ENCODE results near the gene DLGAP4. TPM values are rescaled to one million over a fixed set of nuclear protein-coding genes. Genes with fewer than 3 reads are reported as not detected.

DLGAP4 gene
- total and polyA plus RNA-seq, 10 donors = 12.0 to 60.9 (median 45.9) TPM

GRCh38 chr20:36435124-36435523 lies 129.0 kb downstream of the DLGAP4 start:
- Histone ChIP-seq H3K4me3 (no peak overlapping the region), H3K4me1 (peaks cover 4 to 18% (median 12%) of the 10 kb centered on the region in 6 donors), H3K27me3 (replicated peaks in 1 of 7) (peaks cover 0 to 15% (median 0%) of the 10 kb centered on the region in 7 donors), H3K9me3 (no peaks in the 10 kb centered on the region), H3K27ac (no peak overlapping the region), H3K36me3 (no peaks in the 10 kb centered on the region)
- DNase-seq = no peak
- WGBS, 5 donors = 84 to 96% (median 91%) methylated on average over 2 to 7 of the region's 7 CpGs
- TF ChIP-seq POLR2AphosphoS5 (IDR thresholded peaks at IDR 0.05) = no peak
- TF ChIP-seq CTCF (IDR thresholded peaks at IDR 0.05 in 8 of 11, conservative IDR thresholded peaks at IDR 0.05 in 3 of 11) = no peak
- TF ChIP-seq POLR2A (IDR thresholded peaks at IDR 0.05) = no peak
- intact Hi-C loops (cut with DNase I; ENCODE audit: low total_unique reads) = loop anchor here (5.0 kb wide), 1 partner anchor 218 kb away; no protein-coding TSS in a partner anchor

- peak overlapping the region; percentile 23 to 72 (median 44) for H3K4me3 ChIP-seq
Observed at GRCh38 chr20:36435592-36436541, 129.7 kb downstream of the DLGAP4 start.

GRCh38 chr20:36439040-36439730 lies 133.0 kb downstream of the DLGAP4 start:
- TF ChIP-seq CTCF (IDR thresholded peaks at IDR 0.05 in 8 of 11, conservative IDR thresholded peaks at IDR 0.05 in 3 of 11) (peak; percentile 67 to 92 (median 85)), POLR2AphosphoS5 (IDR thresholded peaks at IDR 0.05) (no peak)
- H3K27ac ChIP-seq = no peak overlapping the region
- intact Hi-C loops (cut with DNase I; ENCODE audit: low total_unique reads) = loop anchor here (2.0 to 5.0 kb wide), 2 partner anchors 222 to 236 kb away; no protein-coding TSS in a partner anchor
- WGBS, 5 donors = 25 to 34% (median 29%) methylated on average over 9 of the region's 9 CpGs
- H3K36me3 ChIP-seq = no peaks in the 10 kb centered on the region
- H3K4me1 ChIP-seq = peaks cover 4 to 18% (median 12%) of the 10 kb centered on the region in 6 donors
- H3K9me3 ChIP-seq = no peaks in the 10 kb centered on the region
- peak; percentile 88 for DNase-seq
- H3K27me3 ChIP-seq (replicated peaks in 1 of 7) = peaks cover 0 to 15% (median 0%) of the 10 kb centered on the region in 7 donors
- H3K4me3 ChIP-seq = no peak overlapping the region

More at GRCh38 chr20:36435592-36436541, 129.7 kb downstream of the DLGAP4 start:
- 21 to 42% (median 34%) methylated on average over 20 to 56 of the region's 56 CpGs for WGBS, 5 donors
- no peaks in the 10 kb centered on the region for H3K9me3 ChIP-seq
- TF ChIP-seq CTCF (IDR thresholded peaks at IDR 0.05 in 8 of 11, conservative IDR thresholded peaks at IDR 0.05 in 3 of 11) = no peak
- peak in 2 of 3 donors; percentile 21 to 45 for TF ChIP-seq POLR2AphosphoS5 (IDR thresholded peaks at IDR 0.05)
- H3K27me3 ChIP-seq (replicated peaks in 1 of 7) = peaks cover 0 to 15% (median 0%) of the 10 kb centered on the region in 7 donors
- intact Hi-C loops (cut with DNase I; ENCODE audit: low total_unique reads) = loop anchor here (5.0 kb wide), 1 partner anchor 219 kb away; no protein-coding TSS in a partner anchor
- no peaks in the 10 kb centered on the region for H3K36me3 ChIP-seq
- H3K27ac ChIP-seq = no peak overlapping the region
- H3K4me1 ChIP-seq = peaks cover 4 to 18% (median 12%) of the 10 kb centered on the region in 6 donors
- DNase-seq = peak; percentile 92
